CD4-positive, alpha-beta T cell treated with Interleukin-1 beta for 1 hour (primary cell): ENCODE measurements around the gene CDC42BPG.
A peak's percentile ranks its signal among the peaks of the same experiment; 100 is the strongest.
"Not testable (repeated sequence)": the region's sequence is repeated elsewhere in the genome, so short reads cannot be mapped to it uniquely, and the experiment has no call there.

ENCODE experiments used
- DNase-seq, 2 donors: peaks; one replicate each; pipeline ENCODE4 v3.0.0-alpha.2; 2020 to 2022

Gene CDC42BPG

GRCh38 chr11:64834031-64834722 is 10.3 kb downstream of the CDC42BPG start:
- DNase-seq = no peak

- no peak for DNase-seq
These were observed 10.9 kb downstream of the CDC42BPG start for GRCh38 chr11:64833509-64833908.

- no peak for DNase-seq
These were observed 11.3 kb downstream of the CDC42BPG start for GRCh38 chr11:64833198-64833502.

- no peak for DNase-seq
These were observed 11.8 kb downstream of the CDC42BPG start for GRCh38 chr11:64832467-64833197.

GRCh38 chr11:64831411-64831891 is 13.0 kb downstream of the CDC42BPG start:
- DNase-seq = no peak

GRCh38 chr11:64829536-64830251 is 14.8 kb downstream of the CDC42BPG start:
- no peak for DNase-seq

GRCh38 chr11:64827451-64827839 is 17.0 kb downstream of the CDC42BPG start:
- DNase-seq = no peak

- DNase-seq = no peak
These were observed 17.6 kb downstream of the CDC42BPG start for GRCh38 chr11:64826578-64827450.

- no peak for DNase-seq
These were observed 18.4 kb downstream of the CDC42BPG start for GRCh38 chr11:64826062-64826461.

- no peak for DNase-seq
These were observed 20.8 kb downstream of the CDC42BPG start for GRCh38 chr11:64823568-64824119.

GRCh38 chr11:64817476-64817875 is 27.0 kb downstream of the CDC42BPG start:
- DNase-seq = no peak

- not testable (repeated sequence) for DNase-seq
These were observed 29.0 kb downstream of the CDC42BPG start for GRCh38 chr11:64815433-64815832.

- DNase-seq = no peak
These were observed 29.7 kb downstream of the CDC42BPG start for GRCh38 chr11:64814712-64815187.

- DNase-seq = no peak
These were observed 30.6 kb downstream of the CDC42BPG start for GRCh38 chr11:64813826-64814225.

GRCh38 chr11:64810891-64811272 is 33.6 kb downstream of the CDC42BPG start:
- peak; percentile 43 to 57 for DNase-seq

- peak; percentile 79 to 80 for DNase-seq
These were observed 34.1 kb downstream of the CDC42BPG start, which contains the start of gene MEN1 for GRCh38 chr11:64810271-64810890. Gene MEN1 (minus strand): TSS chr11:64810551. CDS start chr11:64810109, 442 bp downstream.

GRCh38 chr11:64809781-64810241 is 34.6 kb downstream of the CDC42BPG start:
- DNase-seq = peak in 1 of 2 donors; percentile 18

- no peak for DNase-seq
These were observed 39.0 kb downstream of the CDC42BPG start for GRCh38 chr11:64805481-64805880.

GRCh38 chr11:64804346-64805210 is 39.9 kb downstream of the CDC42BPG start:
- no peak for DNase-seq

GRCh38 chr11:64803846-64804345 is 40.6 kb downstream of the CDC42BPG start:
- DNase-seq = peak in 1 of 2 donors; percentile 21
